HEK293 (cell line): ENCODE measurements around the gene VWA5B1.

Experiments
- CTCF ChIA-PET: fragments of 350-600 bp; formaldehyde crosslinking; extraction: SDS; loops from one replicate; lab custom pipeline; 2021; ENCODE audit warnings: antibody characterized with exemption; lab: Yijun Ruan, JAX
- POLR2A ChIA-PET: fragments of 300-600 bp; formaldehyde crosslinking; extraction: SDS; loops from one replicate; lab custom pipeline; 2020; ENCODE audit warnings: antibody characterized with exemption, inconsistent platforms; lab: Yijun Ruan, JAX
- H3K27ac ChIP-seq: fragments of 200-500 bp; sonication (Bioruptor generic); 2 replicates; pipeline ENCODE4 v1.5.1; 2014; ENCODE audit warnings: low read depth, low read length, control low read depth, inconsistent platforms; ENCODE audit errors: extremely low read depth
- H3K36me3 ChIP-seq, 2 experiments: fragments of 200-500 bp in 1 of 2; sonication (Bioruptor generic) in 1 of 2; 1 replicate in 1 of 2; 2 replicates in 1 of 2; pipeline ENCODE4 v1.5.1; 2014 to 2017; ENCODE audit warnings: inconsistent platforms in 2 of 2, low read length in 2 of 2; ENCODE audit not compliant: control insufficient read depth in 2 of 2, insufficient read depth in 1 of 2
- H3K4me1 ChIP-seq: fragments of 200-500 bp; sonication (Bioruptor generic); 2 replicates; pipeline ENCODE4 v1.5.1; 2014; ENCODE audit warnings: mild to moderate bottlenecking, low read length, inconsistent platforms; ENCODE audit not compliant: control insufficient read depth, insufficient read depth
- H3K4me3 ChIP-seq: 2 replicates; pipeline ENCODE4 v1.5.1; 2011; ENCODE audit warnings: low read depth, mild to moderate bottlenecking, control low read depth, low read length, moderate library complexity
- H3K9me3 ChIP-seq: fragments of 200-500 bp; sonication (Bioruptor generic); 2 replicates; pipeline ENCODE4 v1.5.1; 2014; ENCODE audit warnings: low read depth, low read length, inconsistent platforms; ENCODE audit not compliant: control insufficient read depth, insufficient read depth
- BCL11A ChIP-seq: fragments of 450-650 bp; formaldehyde crosslinking; IDR thresholded peaks from 2 replicates; pipeline ENCODE4 v1.5.1; 2016; ENCODE audit warnings: low read depth, missing biosample characterization, missing genetic modification characterization
- GLI4 ChIP-seq: fragments of 450-650 bp; formaldehyde crosslinking; IDR thresholded peaks from 2 replicates; pipeline ENCODE4 v1.5.1; 2016; ENCODE audit warnings: missing biosample characterization, missing genetic modification characterization
- GLIS2 ChIP-seq: fragments of 450-650 bp; formaldehyde crosslinking; IDR thresholded peaks from 2 replicates; pipeline ENCODE4 v1.5.1; 2016; ENCODE audit warnings: missing biosample characterization, missing genetic modification characterization
- HOXA7 ChIP-seq: sonication (generic); formaldehyde crosslinking; IDR thresholded peaks from 2 replicates; pipeline ENCODE4 v1.8.1; 2022; ENCODE audit warnings: missing genetic modification reagents, borderline replicate concordance
- KLF10 ChIP-seq: fragments of 450-650 bp; IDR thresholded peaks from 2 replicates; pipeline ENCODE4 v1.5.1; 2018; ENCODE audit warnings: missing biosample characterization, mild to moderate bottlenecking, missing genetic modification characterization
- KLF16 ChIP-seq: fragments of 450-650 bp; formaldehyde crosslinking; IDR thresholded peaks from 2 replicates; pipeline ENCODE4 v1.5.1; 2017; ENCODE audit warnings: missing biosample characterization, missing genetic modification characterization
- KLF8 ChIP-seq: fragments of 450-650 bp; formaldehyde crosslinking; IDR thresholded peaks from 2 replicates; pipeline ENCODE4 v1.5.1; 2016; ENCODE audit warnings: missing biosample characterization, missing genetic modification characterization
- KLF9 ChIP-seq: fragments of 450-650 bp; formaldehyde crosslinking; IDR thresholded peaks from 2 replicates; pipeline ENCODE4 v1.5.1; 2016; ENCODE audit warnings: missing biosample characterization, missing genetic modification characterization, low read depth
- PRDM4 ChIP-seq: fragments of 450-650 bp; formaldehyde crosslinking; IDR thresholded peaks from 2 replicates; pipeline ENCODE4 v1.5.1; 2017; ENCODE audit warnings: missing biosample characterization, missing genetic modification characterization
- SP7 ChIP-seq: fragments of 450-650 bp; formaldehyde crosslinking; IDR thresholded peaks from 2 replicates; pipeline ENCODE4 v1.5.1; 2016; ENCODE audit warnings: missing biosample characterization, missing genetic modification characterization
- WT1 ChIP-seq: fragments of 450-650 bp; formaldehyde crosslinking; IDR thresholded peaks from 2 replicates; pipeline ENCODE4 v1.5.1; 2016; ENCODE audit warnings: missing biosample characterization, missing genetic modification characterization
- ZBTB49 ChIP-seq: fragments of 450-650 bp; formaldehyde crosslinking; IDR thresholded peaks from 2 replicates; pipeline ENCODE4 v1.5.1; 2016; ENCODE audit warnings: missing biosample characterization, missing genetic modification characterization, low read depth
- ZNF146 ChIP-seq: fragments of 450-650 bp; formaldehyde crosslinking; IDR thresholded peaks from 2 replicates; pipeline ENCODE4 v1.5.1; 2016; ENCODE audit warnings: missing biosample characterization, missing genetic modification characterization
- ZNF211 ChIP-seq: fragments of 450-650 bp; formaldehyde crosslinking; IDR thresholded peaks from 2 replicates; pipeline ENCODE4 v1.5.1; 2016; ENCODE audit warnings: low read depth, missing biosample characterization, missing genetic modification characterization
- ZNF214 ChIP-seq: fragments of 450-650 bp; formaldehyde crosslinking; IDR thresholded peaks from 2 replicates; pipeline ENCODE4 v1.5.1; 2017; ENCODE audit warnings: missing biosample characterization, mild to moderate bottlenecking, missing genetic modification characterization, borderline replicate concordance
- ZNF292 ChIP-seq: fragments of 450-650 bp; formaldehyde crosslinking; IDR thresholded peaks from 2 replicates; pipeline ENCODE4 v1.5.1; 2016; ENCODE audit warnings: low read depth, missing biosample characterization, missing genetic modification characterization, borderline replicate concordance
- ZNF311 ChIP-seq: fragments of 450-650 bp; formaldehyde crosslinking; IDR thresholded peaks from 2 replicates; pipeline ENCODE4 v1.5.1; 2017; ENCODE audit warnings: missing biosample characterization, missing genetic modification characterization, borderline replicate concordance
- ZNF341 ChIP-seq: fragments of 450-650 bp; formaldehyde crosslinking; IDR thresholded peaks from 2 replicates; pipeline ENCODE4; 2016; ENCODE audit warnings: low read depth, missing biosample characterization, missing genetic modification characterization
- ZNF394 ChIP-seq: fragments of 450-650 bp; formaldehyde crosslinking; IDR thresholded peaks from 2 replicates; pipeline ENCODE4 v1.5.1; 2016; ENCODE audit warnings: missing biosample characterization, missing genetic modification characterization, mild to moderate bottlenecking, moderate library complexity, borderline replicate concordance
- ZNF48 ChIP-seq: fragments of 450-650 bp; formaldehyde crosslinking; IDR thresholded peaks from 2 replicates; pipeline ENCODE4 v1.5.1; 2016; ENCODE audit warnings: missing biosample characterization, missing genetic modification characterization
- ZNF529 ChIP-seq: fragments of 450-650 bp; formaldehyde crosslinking; IDR thresholded peaks from 2 replicates; pipeline ENCODE4 v1.5.1; 2017; ENCODE audit warnings: missing genetic modification characterization, missing biosample characterization; ENCODE audit not compliant: insufficient replicate concordance
- ZNF624 ChIP-seq: fragments of 450-650 bp; formaldehyde crosslinking; IDR thresholded peaks from 2 replicates; pipeline ENCODE4 v1.5.1; 2017; ENCODE audit warnings: missing biosample characterization, missing genetic modification characterization
- ZNF639 ChIP-seq: fragments of 450-650 bp; formaldehyde crosslinking; IDR thresholded peaks from 2 replicates; pipeline ENCODE4 v1.5.1; 2016; ENCODE audit warnings: missing biosample characterization, missing genetic modification characterization
- ZNF645 ChIP-seq: fragments of 450-650 bp; formaldehyde crosslinking; IDR thresholded peaks from 2 replicates; pipeline ENCODE4; 2016; ENCODE audit warnings: missing biosample characterization, missing genetic modification characterization
- ZNF660 ChIP-seq: fragments of 450-650 bp; IDR thresholded peaks from 2 replicates; pipeline ENCODE4 v1.5.1; 2018; ENCODE audit warnings: missing biosample characterization, mild to moderate bottlenecking, missing genetic modification characterization
- ZNF768 ChIP-seq: fragments of 450-650 bp; formaldehyde crosslinking; IDR thresholded peaks from 2 replicates; pipeline ENCODE4 v1.5.1; 2018; ENCODE audit warnings: missing biosample characterization, mild to moderate bottlenecking, missing genetic modification characterization
- ZNF843 ChIP-seq: fragments of 450-650 bp; formaldehyde crosslinking; IDR thresholded peaks from 2 replicates; pipeline ENCODE4 v1.5.1; 2016; ENCODE audit warnings: missing biosample characterization, missing genetic modification characterization
- ZSCAN16 ChIP-seq: fragments of 450-650 bp; formaldehyde crosslinking; IDR thresholded peaks from 2 replicates; pipeline ENCODE4 v1.5.1; 2016; ENCODE audit warnings: missing biosample characterization, missing genetic modification characterization

VWA5B1 gene

GRCh38 chr1:20349971-20350370, 59.3 kb downstream of the VWA5B1 start:
- Histone ChIP-seq H3K36me3 (no peaks in the 10 kb centered on the region), H3K9me3 (no peaks in the 10 kb centered on the region), H3K4me3 (no peak overlapping the region), H3K27ac (no peak overlapping the region), H3K4me1 (no peaks in the 10 kb centered on the region)
- POLR2A ChIA-PET = no interaction called here
- CTCF ChIA-PET = interaction anchor here (3.1 kb wide), 1 partner anchor 12 kb away, joined by 22 read pairs; no protein-coding TSS in a partner anchor
- TF ChIP-seq ZNF311 (no peak), ZNF48 (tag by site-specific recombination) (no peak), GLIS2 (tag by site-specific recombination) (no peak), ZNF624 (tag by site-specific recombination) (no peak), ZNF660 (tag by site-specific recombination) (no peak), ZNF146 (tag by site-specific recombination) (no peak), ZSCAN16 (tag by site-specific recombination) (no peak), ZBTB49 (tag by site-specific recombination) (no peak), WT1 (no peak), KLF9 (tag by site-specific recombination) (no peak), ZNF639 (tag by site-specific recombination) (no peak), KLF8 (tag by site-specific recombination) (no peak), ZNF394 (tag by site-specific recombination) (no peak), HOXA7 (no peak)
- TF ChIP-seq, all 188 proteins: peak for 0

GRCh38 chr1:20350421-20350820, 59.7 kb downstream of the VWA5B1 start:
- H3K9me3 ChIP-seq = no peaks in the 10 kb centered on the region
- POLR2A ChIA-PET = no interaction called here
- H3K36me3 ChIP-seq = no peaks in the 10 kb centered on the region
- no peaks in the 10 kb centered on the region for H3K4me1 ChIP-seq
- H3K4me3 ChIP-seq = no peak overlapping the region
- CTCF ChIA-PET = interaction anchor here (3.1 kb wide), 1 partner anchor 12 kb away, joined by 22 read pairs; no protein-coding TSS in a partner anchor
- no peak overlapping the region for H3K27ac ChIP-seq
- no peak for TF ChIP-seq ZNF211 (tag by site-specific recombination)
- TF ChIP-seq KLF16 = no peak
- no peak for TF ChIP-seq GLI4
- no peak for TF ChIP-seq PRDM4 (tag by site-specific recombination)
- TF ChIP-seq ZNF214 (tag by site-specific recombination) = no peak
- no peak for TF ChIP-seq ZNF292 (tag by site-specific recombination)
- TF ChIP-seq KLF10 (tag by site-specific recombination) = no peak
- no peak for TF ChIP-seq BCL11A
- TF ChIP-seq ZNF529 (tag by site-specific recombination) = no peak
- TF ChIP-seq ZNF768 (tag by site-specific recombination) = no peak
- TF ChIP-seq ZBTB49 (tag by site-specific recombination) = no peak
- no peak for TF ChIP-seq SP7 (tag by site-specific recombination)
- no peak for TF ChIP-seq ZNF843 (tag by site-specific recombination)
- TF ChIP-seq ZNF341 (tag by site-specific recombination) = no peak
- TF ChIP-seq ZNF645 = no peak
